Calu3 (cell line): ENCODE measurements around the gene NAV1. TPM values are rescaled to one million over a fixed set of nuclear protein-coding genes. Genes with fewer than 3 reads are reported as not detected.

Experiments used
- BruUV-seq: library from RNA; stranded (reverse); fragments of 400-500 nt; replicated peaks from 2 replicates; lab custom pipeline; 2021; lab: Mats Ljungman, UMichigan
- CTCF ChIA-PET: fragments of 300-600 bp; sonication (Branson Sonifier 250); formaldehyde crosslinking; loops from one replicate; lab custom pipeline; 2022; ENCODE audit warnings: antibody characterized with exemption; lab: Charles Lee
- DNase-seq: peaks from one replicate; pipeline ENCODE4 v3.0.0; 2022
- H3K27ac Mint-ChIP-seq: one replicate; pipeline ENCODE4 v1.8.0; 2022; ENCODE audit warnings: mixed read lengths; ENCODE audit not compliant: unreplicated experiment
- H3K27me3 Mint-ChIP-seq: one replicate; pipeline ENCODE4 v1.8.0; 2022; ENCODE audit warnings: mixed read lengths; ENCODE audit not compliant: unreplicated experiment
- H3K36me3 Mint-ChIP-seq: one replicate; pipeline ENCODE4 v1.8.0; 2022; ENCODE audit warnings: mild to moderate bottlenecking, moderate library complexity, mixed read lengths; ENCODE audit not compliant: insufficient read depth, unreplicated experiment
- H3K4me1 Mint-ChIP-seq: one replicate; pipeline ENCODE4 v1.8.0; 2022; ENCODE audit warnings: mild to moderate bottlenecking, low read depth, mixed read lengths; ENCODE audit not compliant: unreplicated experiment
- H3K4me3 Mint-ChIP-seq: one replicate; pipeline ENCODE4 v1.8.0; 2022; ENCODE audit warnings: mild to moderate bottlenecking, low read depth, moderate library complexity, mixed read lengths; ENCODE audit not compliant: unreplicated experiment
- H3K9me3 Mint-ChIP-seq: one replicate; pipeline ENCODE4 v1.8.0; 2022; ENCODE audit warnings: low read depth, mixed read lengths; ENCODE audit not compliant: unreplicated experiment
- intact Hi-C: fragments of 100-400 bp; cut with micrococcal nuclease; formaldehyde crosslinking; loops from one replicate; pipeline ENCODE4 v1.10.0; 2022; ENCODE audit not compliant: unreplicated experiment
- total RNA-seq: library from RNA; stranded (reverse); gene quantifications from 2 replicates; pipeline ENCODE4 v1.2.3, GENCODE V29; 2022
- TF ChIP-seq, protein P1 (sequence below): fragments of 200-600 bp; IDR thresholded peaks from one replicate; pipeline ENCODE4 v1.8.0; 2022; ENCODE audit warnings: antibody characterized with exemption; ENCODE audit not compliant: unreplicated experiment

NAV1 gene
- total RNA-seq, 1 experiment from 2014 or later = 24.8 TPM

DNA sequence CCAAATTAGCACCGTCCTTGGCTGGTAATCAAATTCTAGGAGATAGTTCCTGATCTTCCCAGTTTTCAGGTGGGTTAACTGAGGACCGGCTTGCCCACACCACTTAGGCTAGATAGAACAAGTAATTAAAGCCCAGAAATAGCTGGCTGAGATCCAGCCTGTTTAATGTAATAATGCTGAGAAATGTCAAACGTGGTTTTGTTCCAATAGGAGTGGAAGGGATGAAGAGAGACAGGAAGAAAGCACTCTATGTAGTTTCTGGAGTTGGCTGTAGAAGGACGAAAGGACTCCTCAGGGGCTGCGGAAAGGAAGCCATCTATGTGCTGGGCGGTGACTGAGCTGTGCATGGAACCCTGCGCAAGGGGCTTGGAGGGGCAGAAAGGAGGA is 18.6 kb downstream of the NAV1 start:
- no peak overlapping the region for H3K4me3 Mint-ChIP-seq
- no TSS peak for BruUV-seq
- no peaks in the 10 kb centered on the region for H3K9me3 Mint-ChIP-seq
- DNase-seq = no peak
- no peak overlapping the region for H3K27ac Mint-ChIP-seq
- peaks cover 28% of the 10 kb centered on the region for H3K4me1 Mint-ChIP-seq
- CTCF ChIA-PET = interaction anchor here (0.7 to 1.3 kb wide), 5 partner anchors 9 to 235 kb away, joined by 3 to 5 read pairs (median 3); no protein-coding TSS in a partner anchor
- H3K27me3 Mint-ChIP-seq = no peaks in the 10 kb centered on the region
- peaks cover 13% of the 10 kb centered on the region for H3K36me3 Mint-ChIP-seq
- intact Hi-C loops = no loop called here
- TF ChIP-seq, protein P1, sequence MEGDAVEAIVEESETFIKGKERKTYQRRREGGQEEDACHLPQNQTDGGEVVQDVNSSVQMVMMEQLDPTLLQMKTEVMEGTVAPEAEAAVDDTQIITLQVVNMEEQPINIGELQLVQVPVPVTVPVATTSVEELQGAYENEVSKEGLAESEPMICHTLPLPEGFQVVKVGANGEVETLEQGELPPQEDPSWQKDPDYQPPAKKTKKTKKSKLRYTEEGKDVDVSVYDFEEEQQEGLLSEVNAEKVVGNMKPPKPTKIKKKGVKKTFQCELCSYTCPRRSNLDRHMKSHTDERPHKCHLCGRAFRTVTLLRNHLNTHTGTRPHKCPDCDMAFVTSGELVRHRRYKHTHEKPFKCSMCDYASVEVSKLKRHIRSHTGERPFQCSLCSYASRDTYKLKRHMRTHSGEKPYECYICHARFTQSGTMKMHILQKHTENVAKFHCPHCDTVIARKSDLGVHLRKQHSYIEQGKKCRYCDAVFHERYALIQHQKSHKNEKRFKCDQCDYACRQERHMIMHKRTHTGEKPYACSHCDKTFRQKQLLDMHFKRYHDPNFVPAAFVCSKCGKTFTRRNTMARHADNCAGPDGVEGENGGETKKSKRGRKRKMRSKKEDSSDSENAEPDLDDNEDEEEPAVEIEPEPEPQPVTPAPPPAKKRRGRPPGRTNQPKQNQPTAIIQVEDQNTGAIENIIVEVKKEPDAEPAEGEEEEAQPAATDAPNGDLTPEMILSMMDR = no peak

DNA sequence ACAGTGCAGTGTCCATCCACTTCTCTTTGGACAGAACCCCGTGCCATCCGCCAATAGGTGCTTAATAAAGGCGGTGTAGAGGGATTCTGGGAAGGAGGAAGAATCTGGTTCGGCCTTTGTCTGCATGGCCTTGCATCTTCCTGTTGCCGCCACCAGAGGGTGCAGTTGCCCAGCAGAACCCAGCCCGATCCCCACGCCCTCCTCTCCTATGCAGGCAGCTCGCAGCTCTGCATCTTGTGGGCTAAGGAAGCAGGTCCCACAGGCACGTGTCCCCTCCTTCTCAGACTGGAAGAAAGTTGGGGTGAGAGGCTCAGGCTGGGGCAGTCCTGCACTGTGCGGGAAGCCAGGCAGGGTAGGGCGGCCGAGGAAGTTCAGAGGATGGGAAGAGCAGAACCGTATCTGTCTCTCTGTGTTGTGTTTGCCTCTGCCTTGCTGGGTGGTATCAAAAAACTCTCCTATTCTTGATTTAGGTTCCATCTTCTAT is 20.8 kb downstream of the NAV1 start:
- Mint-ChIP-seq H3K4me1 (peaks cover 6% of the 10 kb centered on the region), H3K4me3 (no peak overlapping the region), H3K27me3 (no peaks in the 10 kb centered on the region), H3K9me3 (no peaks in the 10 kb centered on the region), H3K27ac (no peak overlapping the region), H3K36me3 (peaks cover 5% of the 10 kb centered on the region)
- TF ChIP-seq, protein P1 = peak; percentile 95
- CTCF ChIA-PET = interaction anchor here (0.6 to 3.4 kb wide), 17 partner anchors 8 to 305 kb away, joined by 3 to 19 read pairs (median 5); no protein-coding TSS in a partner anchor
- peak; percentile 89 for DNase-seq
- no TSS peak for BruUV-seq
- intact Hi-C loops = loop anchor here (1.0 kb wide), 2 partner anchors 145 to 234 kb away; no protein-coding TSS in a partner anchor

DNA sequence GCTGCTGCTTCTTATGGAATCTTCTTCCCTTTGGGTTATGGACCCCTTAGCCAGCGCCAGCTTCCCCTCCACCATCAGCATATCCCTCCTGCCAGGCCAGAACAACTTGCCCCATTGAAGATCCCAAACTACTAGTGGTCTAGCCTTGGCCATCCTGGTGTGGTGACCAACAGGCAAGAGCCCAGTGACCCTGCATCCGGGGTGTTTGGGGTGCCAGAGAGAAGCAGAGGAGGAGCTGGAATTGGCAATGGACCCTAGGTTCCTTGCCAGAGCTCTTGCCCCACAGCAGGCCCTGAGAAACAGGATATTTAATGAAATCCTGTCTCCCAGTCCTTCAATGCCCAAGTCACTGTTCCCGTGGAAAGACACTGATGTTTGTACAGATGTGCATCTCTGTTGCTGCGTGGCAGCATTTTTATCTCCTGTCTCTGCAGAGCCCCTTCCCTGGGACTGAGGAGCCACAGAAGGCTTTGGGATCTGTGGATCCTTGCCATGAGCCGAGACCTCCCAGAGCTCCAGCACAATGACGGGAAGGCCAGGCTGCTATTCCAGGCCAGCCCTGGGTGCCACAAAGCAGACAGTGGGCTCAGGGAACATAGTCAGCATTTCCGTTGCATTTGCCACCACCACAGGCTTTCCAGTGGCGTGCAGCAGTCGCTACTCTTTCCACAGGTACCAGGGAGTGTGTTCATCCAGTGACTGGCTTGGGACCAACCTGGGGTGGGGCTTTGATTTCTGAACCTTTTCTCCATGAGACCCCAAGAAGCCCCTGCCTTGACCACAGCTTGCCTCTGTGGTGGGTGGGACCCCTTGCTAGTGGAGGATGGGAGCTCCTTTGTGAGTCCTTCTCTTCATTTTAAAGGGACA is 21.6 kb downstream of the NAV1 start:
- peaks cover 3% of the 10 kb centered on the region for H3K27me3 Mint-ChIP-seq
- H3K4me3 Mint-ChIP-seq = no peak overlapping the region
- DNase-seq = no peak
- H3K4me1 Mint-ChIP-seq = no peaks in the 10 kb centered on the region
- TF ChIP-seq, protein P1 = no peak
- H3K9me3 Mint-ChIP-seq = no peaks in the 10 kb centered on the region
- CTCF ChIA-PET = interaction anchor here (0.6 to 3.4 kb wide), 16 partner anchors 9 to 234 kb away, joined by 3 to 19 read pairs (median 6); no protein-coding TSS in a partner anchor
- intact Hi-C loops = no loop called here
- H3K36me3 Mint-ChIP-seq = peaks cover 5% of the 10 kb centered on the region
- H3K27ac Mint-ChIP-seq = no peak overlapping the region
- BruUV-seq = no TSS peak

DNA sequence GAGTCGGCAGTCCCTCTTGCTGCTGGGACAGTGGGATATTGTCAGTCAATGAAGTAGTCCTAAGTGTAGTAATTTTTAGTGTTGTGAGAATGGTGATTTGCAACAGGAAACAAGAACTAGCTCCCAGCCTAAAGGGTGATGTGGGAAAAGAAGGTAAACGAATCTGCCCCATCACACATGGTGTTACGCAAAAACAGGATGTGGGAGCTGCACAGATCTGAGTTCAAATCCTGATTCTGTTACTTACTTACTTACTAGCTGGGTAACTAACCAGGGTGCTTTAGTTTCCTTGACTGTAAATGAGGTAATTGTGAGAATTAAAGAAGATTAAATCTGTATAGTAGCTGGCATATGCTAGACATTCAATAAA is 22.3 kb downstream of the NAV1 start:
- DNase-seq = no peak
- TF ChIP-seq, protein P1 = no peak
- Mint-ChIP-seq H3K9me3 (no peaks in the 10 kb centered on the region), H3K36me3 (peaks cover 5% of the 10 kb centered on the region), H3K27me3 (peaks cover 9% of the 10 kb centered on the region), H3K4me3 (no peak overlapping the region), H3K27ac (no peak overlapping the region), H3K4me1 (no peaks in the 10 kb centered on the region)
- intact Hi-C loops = no loop called here
- BruUV-seq = no TSS peak
- CTCF ChIA-PET = interaction anchor here (0.6 to 3.4 kb wide), 3 partner anchors 148 to 232 kb away, joined by 3 to 19 read pairs (median 3); no protein-coding TSS in a partner anchor
